Measurements from ENCODE around the gene ATF7.
A peak's percentile ranks its signal among the peaks of the same experiment; 100 is the strongest.

ATF7 gene

DNA sequence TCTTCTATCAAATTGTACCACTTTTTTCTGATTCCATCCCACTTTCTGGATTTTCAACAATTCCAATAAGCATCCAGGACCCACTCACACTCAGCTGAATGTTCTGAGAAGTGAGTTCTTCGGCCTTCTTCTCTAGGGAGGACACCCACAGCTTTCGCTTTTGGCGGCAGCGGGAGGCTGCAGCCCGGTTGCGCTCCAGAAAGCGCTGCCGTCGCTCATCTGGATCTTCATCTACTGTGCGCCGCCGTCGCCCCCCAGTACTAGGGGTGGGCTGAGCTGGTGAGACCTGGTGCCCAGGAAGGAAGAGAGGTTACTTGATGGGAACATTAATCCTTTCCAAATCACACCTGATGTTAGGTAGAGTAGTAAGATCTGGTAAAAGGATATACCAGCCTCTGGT is 101.7 kb downstream of the ATF7 start:
- no peak for DNase-seq (ENCODE audit: low spot score)

DNA sequence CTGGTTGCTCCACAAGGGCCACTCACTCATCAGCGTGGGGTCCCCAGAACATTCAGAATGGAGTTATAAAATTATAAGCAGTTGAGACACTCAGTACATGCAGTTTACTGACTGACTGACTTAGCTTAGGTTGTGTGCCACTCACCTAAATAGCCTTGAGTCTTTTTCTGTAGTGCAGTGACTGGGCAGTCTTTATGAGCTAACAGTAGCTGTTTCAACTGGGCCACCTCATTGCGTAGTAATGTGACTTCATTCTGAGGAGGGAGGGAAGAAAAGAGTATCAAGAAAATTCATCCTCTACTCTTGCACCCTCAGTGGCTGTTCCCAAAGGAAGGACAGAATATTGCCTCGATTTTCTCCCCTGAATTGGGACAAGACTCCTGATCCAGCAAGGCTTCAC is 103.1 kb downstream of the ATF7 start:
- no peak for DNase-seq (ENCODE audit: low spot score)

DNA sequence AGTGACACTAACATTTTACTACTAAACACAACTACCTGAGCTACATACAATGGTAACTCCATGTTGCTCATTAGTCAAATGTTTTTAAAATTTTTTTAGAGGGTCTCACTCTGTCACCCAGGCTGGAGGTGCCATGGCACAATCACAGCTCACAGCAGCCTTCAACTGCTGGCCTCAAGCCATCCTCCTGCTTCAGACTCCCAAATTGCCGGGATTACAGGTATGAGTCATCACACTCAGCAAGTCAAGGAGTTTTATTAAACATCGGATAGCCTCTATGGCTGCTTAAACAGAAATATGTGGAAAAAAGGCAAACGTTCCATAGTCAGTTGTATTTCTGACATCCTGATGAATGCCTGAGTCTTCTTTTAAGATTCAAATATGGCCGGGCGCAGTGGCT is 107.8 kb downstream of the ATF7 start:
- DNase-seq (ENCODE audit: low spot score) = no peak

DNA sequence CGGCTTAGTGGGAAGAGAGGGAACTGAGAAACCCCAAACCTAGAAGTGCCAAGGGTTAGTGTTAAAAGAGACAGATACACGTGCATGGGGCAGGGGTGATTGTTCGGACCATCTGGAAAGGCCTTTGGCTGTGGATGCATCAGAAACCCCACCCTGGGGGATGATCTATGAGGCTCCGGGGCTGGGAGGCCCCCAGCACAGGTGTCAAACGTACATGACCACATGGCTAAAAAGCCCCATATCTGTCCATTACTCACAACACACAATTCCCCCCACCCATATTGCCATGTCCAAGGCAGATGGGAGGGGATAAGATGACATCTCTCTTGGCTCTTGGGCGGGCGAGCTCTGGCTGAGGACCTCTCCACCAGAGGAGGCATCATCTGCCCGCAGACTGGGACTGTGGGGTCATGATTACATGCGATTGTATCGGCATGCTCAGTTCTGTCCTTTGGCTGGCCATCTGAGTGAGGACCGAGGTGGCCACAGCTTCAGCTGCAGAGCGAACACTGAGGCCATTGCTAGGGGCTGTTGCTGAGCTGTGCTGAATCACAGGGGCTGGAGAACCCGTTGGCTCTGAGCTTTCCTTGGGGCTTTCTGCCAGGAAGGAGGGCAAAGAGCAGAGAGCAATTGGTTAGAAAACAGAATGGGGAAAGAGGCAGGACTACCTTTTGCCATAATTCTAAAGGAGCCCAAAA is 109.3 kb downstream of the ATF7 start:
- DNase-seq (ENCODE audit: low spot score) = no peak

DNA sequence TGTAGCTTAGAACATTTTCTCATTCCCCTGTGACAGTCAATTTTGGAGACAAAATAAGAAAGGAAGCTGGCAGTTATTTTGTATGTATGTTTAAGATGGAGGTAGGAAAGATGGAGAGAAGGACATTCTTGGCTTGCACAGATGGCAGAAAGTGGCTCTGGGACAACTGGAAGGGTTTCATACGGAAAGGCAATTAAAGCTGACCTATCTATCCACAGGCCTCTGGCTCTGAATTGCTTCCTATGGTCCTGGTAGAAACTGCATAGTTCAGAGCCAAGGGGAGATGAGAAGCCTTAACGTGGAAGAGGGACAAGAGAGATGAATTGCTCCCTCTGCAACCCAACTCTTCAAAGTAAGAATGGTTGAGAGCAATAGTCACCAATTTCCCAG is 110.9 kb downstream of the ATF7 start:
- DNase-seq (ENCODE audit: low spot score) = no peak

DNA sequence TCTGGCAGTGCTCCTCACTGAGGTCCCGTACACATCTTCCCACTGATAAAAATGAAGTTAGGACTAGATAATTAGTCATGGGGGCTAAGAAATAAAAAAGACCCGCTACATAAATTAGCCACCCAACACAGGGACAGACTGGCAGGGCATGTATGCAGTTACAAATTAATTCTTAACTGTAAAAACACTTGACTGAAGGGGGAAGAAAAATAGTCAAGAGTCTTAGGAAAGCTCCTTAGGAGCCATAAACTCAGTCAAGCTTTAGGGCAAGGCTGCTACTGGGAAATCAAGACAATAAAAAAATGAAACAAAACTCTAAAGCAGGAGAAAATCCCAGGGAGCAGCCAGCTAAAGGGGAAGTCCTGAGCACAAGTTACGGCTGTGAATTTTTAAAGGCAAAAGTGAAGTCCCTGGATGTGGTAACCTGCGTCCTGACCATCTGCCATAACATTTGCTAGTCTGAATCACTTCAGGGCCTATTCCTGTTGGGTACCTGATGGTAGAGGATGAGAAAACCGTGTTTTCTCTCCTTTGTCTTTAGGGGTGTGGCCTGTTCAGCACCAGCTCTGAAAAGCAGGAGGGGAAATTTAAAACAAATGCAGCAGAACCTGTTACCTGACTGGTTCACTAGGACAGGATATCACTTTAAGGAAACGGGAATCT is 111.4 kb downstream of the ATF7 start:
- no peak for DNase-seq (ENCODE audit: low spot score)

DNA sequence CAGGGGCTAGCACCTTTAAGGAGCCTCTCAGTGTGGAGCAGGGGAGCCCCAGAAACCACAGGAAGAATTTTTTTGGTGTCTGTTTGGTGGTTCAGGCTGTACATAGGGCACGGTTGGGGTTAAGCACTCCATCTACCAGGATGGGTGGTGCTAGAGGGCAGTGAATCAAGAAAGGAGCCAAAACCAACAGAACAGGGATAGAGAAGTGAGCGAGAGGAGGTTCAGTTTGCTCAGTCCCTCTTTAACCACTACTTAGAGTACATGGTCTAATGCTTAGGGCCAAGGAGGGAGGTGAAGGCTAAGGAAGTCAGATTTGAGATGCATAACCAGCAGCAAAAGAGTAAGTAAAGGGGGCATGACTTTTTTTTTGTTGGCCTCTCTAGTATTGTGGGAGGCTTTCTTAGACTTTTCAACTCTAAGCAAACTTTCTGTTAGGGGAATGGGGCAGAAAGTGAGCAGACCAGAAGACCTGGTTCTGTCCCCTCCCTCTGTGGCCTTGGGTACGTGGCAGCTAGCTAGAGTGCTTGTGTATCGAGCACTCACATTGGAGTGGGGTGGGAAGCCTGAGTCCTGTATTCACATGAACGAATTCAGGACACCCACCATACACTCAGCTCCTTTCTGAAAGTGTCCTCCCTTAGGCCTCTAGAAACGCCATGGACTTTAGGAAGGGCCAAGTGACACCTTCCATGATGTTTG is 112.3 kb downstream of the ATF7 start:
- no peak for DNase-seq (ENCODE audit: low spot score)

DNA sequence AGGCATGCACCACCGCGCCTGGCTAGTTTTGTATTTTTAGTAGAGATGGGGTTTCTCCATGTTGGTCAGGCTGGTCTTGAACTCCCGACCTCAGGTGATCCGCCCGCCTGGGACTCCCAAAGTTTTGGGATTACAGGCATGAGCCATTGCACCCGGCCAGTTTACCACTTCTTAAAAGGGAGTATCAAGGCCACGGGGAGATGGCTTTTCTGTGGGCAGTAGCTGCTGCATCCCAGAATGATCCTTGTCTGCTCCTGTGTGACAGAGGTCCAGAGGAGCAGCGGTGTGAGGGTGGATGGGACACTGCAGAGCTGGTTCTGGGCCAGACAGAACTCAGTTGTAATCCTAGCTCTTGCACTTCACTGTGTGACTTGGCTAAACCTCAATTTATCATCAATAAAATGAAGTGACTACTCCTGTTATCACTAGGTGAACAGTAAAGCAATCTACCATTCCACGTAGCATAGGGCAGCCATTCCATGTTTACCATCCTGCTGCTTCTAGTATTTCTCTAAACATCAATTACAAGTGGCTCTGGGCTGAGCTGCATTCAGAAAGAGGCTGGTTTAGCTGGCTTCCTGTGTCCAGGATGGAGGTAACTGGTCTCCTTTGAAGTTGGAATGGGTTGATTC is 115.9 kb downstream of the ATF7 start:
- DNase-seq (ENCODE audit: low spot score) = no peak

DNA sequence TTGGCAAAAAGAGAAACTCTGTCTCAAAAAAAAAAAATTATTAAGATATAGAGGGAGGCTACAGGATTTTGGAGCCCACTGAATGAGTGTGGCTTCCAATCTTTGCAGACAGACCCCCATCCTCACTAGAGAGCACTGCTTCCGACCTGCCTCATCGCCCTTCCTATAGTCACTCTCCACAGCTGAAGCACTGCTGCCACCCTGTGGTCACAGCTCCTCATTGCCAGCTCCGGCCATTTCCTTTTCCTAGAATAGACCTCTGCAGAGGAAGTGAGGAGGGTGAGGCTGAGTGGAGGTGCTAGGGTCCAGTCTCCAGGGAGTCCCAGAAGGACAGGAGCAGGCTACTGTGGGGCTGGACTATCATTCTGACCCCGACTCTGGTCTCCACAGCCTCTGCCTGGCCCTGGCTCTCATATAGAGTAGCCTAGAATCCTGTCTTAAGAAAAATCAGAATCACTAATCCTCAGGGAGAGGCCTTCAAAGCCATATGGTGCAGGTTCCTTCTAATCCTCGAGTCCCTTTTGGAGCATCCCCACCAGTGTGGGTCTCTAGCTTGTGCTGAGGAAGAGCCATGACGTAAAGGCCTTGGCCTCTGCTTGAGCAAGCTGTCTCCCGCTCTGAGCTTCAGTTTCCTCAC is 117.5 kb downstream of the ATF7 start:
- peak; percentile 86 for DNase-seq (ENCODE audit: low spot score)

DNA sequence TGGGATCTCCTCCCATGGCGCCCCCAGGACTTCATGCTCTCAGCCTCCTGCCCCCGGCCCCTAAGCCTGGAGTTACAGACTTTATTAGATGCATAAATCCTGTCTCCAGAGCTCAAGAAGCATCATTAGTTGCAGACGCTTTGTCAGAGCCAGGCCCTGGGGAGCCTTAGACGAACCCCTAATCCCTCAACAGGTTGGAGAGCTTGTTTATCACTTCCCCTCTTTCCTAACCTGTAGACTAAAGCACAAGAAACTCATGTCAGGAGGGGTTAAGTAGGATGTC is 118.6 kb downstream of the ATF7 start:
- no peak for DNase-seq (ENCODE audit: low spot score)

DNA sequence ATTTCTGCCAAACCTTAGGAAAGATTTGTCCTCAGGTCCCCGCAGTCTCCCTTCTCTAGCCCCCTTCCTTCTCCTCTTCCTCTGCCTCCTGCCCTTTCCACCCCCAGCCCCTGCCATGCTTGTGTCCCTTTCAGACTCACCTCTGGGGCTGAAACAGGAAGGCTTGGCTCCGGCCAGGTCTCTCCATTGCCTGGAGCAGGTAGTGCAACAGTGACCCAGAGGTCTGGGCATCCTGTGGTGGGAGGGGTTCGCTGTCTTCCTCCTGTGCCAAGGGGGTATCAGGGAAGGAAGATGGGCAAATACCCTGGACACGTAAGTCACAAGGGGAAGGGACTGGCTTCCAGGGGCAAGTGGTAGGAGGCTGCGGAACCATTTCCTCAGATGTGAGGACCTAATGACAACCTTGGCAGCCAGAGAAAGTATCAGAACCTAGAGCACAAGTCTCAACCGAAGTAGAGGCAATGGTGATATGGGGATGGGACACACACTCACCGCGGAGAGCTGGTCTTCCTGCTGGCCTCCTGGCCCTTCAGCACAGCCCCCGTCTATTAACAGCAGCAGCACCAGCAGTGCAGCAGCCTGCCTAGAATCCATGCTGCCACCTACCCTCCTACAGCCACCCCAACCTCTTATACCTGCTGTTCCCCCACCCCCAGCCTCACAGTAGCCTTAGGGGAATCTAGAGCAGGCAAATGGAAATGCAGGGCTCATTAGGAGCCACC is 119.1 kb downstream of the ATF7 start, which contains the start of gene NPFF:
Gene NPFF, minus strand, starts transcription at position 604 of the 722 bp plus-strand sequence. Its CDS starts 10 bp downstream, at position 594.
- no peak for DNase-seq (ENCODE audit: low spot score)

DNA sequence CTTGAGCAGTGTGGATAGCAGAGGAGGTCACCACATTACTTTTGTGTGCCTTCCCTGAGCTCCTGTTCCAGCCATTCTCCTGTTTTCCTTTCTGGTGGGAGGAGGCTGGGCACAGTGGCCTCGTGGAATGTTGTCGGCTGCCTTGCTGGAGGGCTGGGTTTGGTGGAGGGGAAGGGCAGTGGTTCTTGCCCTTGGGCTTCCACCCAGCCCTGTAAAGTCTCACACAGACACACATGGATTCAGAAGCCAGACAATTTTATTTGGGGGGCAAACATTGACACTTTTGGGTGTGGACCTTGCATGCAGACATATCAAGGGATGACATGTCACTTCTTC is 119.8 kb downstream of the ATF7 start:
- no peak for DNase-seq (ENCODE audit: low spot score)

DNA sequence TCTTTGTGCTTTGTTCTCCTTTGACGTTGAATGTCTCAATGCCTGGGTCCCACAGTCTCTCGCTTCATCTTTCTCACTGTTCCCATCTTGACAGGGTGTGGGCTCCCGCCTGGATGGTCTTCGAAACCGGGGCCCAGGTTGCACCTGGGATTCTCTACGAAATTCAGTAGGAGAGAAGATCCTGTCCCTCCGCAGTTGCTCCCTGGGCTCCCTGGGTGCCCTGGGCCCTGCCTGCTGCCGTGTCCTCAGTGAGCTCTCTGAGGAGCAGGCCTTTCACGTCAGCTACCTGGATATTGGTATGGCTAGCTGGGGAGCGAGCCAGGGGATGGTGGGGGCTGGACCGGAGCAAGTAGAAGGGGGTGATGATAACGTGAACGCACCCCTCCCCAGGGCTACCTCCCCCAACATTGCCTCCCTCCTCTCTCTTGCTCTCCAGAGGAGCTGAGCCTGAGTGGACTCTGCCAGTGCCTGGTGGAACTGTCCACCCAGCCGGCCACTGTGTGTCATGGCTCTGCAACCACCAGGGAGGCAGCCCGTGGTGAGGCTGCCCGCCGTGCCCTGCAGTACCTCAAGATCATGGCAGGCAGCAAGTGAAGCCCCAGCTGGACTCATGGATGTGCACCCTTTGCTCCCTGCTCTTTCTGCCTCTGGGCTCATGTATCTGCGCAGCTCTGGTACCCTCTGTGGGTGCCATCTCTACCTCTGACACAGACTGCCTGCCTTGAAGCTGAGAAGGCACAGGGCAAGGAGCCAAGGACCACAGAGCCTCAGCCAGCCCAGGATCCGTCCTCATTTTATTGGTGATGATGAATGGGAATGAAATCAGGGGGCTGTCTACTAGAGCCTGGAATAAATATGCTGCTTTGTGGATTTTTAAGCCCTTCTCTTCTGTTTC is 120.4 kb downstream of the ATF7 start:
- no peak for DNase-seq (ENCODE audit: low spot score)

DNA sequence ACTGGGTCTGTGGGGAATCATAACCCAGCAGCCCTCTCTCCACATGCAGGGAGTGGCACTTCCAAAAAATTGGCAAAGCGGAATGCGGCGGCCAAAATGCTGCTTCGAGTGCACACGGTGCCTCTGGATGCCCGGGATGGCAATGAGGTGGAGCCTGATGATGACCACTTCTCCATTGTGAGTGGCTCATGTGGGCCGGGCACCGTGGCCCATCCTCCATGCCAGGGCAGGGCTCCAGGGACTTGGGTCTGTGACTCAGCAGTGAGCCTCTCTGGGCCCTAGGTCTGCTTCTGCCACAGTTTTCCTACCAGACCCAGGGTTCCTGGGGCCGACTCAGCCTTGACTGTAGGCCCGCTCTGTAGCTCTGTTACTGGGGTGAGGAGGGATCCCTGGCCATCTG is 121.1 kb downstream of the ATF7 start:
- peak; percentile 79 for DNase-seq (ENCODE audit: low spot score)

DNA sequence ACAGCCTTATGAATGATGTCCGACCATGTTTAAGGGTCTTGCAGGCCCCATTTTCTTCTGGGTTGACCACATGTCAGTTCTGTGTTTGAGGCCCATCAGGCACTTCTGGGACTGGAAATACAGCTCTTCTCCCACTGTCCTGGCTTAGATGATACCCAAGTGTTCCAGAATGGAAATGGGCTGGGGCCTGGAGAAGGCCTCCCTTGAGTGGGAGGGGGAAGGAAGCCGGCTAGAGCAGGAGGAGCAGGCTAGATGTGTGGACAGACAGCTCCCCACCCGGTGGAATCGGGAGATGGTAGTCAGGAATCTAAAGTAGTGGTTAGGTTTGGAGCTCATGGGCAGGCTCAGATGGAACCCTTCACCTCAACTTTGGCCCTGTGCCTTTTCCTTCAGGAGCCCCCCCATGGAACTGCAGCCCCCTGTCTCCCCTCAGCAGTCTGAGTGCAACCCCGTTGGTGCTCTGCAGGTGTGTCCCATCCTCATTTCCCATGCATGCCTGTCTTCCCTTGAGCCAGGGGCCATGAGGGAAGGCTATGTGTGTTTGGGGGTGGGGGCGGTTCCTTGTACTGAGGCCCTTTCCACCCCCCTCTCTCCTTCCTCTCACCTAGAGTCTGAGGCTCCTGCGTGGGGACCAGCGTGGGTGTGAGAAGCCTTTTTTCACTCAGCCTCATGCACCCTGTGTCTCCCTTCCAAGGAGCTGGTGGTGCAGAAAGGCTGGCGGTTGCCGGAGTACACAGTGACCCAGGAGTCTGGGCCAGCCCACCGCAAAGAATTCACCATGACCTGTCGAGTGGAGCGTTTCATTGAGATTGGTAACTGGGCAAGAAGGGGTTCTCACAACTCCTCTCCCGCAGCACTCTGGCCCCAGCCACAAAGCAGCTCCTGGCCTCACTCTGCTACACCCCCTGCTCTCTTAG is 121.9 kb downstream of the ATF7 start:
- no peak for DNase-seq (ENCODE audit: low spot score)

DNA sequence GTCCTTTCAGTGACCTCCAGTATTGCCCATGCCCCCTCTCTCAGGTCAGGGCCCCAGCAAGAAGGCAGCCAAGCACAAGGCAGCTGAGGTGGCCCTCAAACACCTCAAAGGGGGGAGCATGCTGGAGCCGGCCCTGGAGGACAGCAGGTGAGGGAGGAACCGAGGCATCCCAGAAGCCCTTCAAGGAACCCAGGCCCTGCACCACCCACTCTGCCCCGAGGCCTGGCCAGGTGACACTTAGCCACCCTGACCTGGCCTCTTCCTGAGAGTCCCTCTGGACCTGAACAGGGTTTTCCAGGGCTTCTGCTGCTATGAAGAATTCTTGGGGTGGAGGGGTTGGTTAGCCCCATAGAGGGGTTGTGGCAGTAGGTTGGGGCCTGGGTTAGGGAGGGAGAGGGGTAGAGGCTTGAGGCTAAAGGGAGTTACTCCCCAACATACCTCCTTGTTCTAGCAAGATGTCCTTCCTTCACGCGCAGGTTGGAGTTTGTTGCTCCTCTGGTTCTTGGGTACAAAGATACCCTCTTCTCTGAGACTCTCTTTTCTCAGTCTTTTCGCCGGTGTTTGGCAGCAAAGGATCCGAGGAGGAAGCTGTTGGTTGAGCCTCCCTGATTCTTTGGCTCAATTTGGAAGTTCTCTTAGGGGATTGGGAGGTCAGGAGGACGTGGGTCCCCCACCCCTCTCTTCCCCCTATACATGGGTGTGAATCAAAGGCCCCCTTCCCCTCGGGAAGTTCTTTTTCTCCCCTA is 123.0 kb downstream of the ATF7 start:
- no peak for DNase-seq (ENCODE audit: low spot score)

DNA sequence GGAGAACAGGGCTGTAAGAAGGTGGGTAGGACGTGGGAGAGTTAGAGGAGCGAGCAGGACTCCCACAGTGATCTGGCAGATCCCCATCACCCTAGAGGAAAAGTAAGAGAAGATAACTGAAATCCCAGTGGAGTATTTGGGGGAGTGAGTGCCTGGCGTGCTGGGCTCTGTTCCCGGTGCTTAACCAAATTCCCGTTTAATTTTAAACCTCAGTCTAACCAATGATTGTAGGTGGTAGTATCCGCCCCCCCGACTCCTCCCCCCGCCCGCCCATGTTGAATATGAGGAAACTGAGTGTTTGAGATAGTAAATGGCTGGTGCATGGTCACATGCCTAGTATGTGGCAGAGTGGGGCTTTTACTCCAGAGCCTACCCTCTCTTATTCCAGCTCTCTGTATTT is 123.9 kb downstream of the ATF7 start:
- DNase-seq (ENCODE audit: low spot score) = no peak

DNA sequence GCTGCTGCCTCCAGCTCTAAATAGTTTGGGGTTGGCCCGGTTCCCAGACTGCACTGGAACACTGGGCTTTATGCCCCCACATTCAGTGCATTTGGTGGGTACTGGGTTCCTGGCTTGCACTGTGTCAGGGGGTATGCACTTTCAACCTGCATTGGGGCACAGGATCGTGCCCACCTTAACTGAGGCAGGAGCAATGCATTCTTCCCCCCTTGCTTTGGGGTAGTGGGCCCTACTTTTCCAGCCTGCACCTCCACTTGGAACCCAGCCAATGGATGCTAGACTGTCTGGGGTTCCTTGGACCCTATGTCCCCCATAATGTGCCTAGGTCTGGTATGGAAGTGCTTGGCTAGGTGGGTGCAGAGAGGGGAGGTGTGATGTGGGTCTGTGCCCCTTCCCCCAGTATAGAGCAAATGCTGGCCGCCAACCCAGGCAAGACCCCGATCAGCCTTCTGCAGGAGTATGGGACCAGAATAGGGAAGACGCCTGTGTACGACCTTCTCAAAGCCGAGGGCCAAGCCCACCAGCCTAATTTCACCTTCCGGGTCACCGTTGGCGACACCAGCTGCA is 124.5 kb downstream of the ATF7 start:
- no peak for DNase-seq (ENCODE audit: low spot score)
